SK-N-SH (cell line): ENCODE results near the gene STON1. TPM values are rescaled to one million over a fixed set of nuclear protein-coding genes. Genes with fewer than 3 reads are reported as not detected.

ENCODE experiments used
- CTCF ChIA-PET: fragments of 300-600, 350-600 bp; formaldehyde crosslinking; extraction: SDS; loops from one replicate; lab custom pipeline; 2021; lab: Yijun Ruan, JAX
- POLR2A ChIA-PET: fragments of 350-600 bp; sonication (Branson Sonifier 250); formaldehyde crosslinking; extraction: SDS; loops from one replicate; lab custom pipeline; 2020; ENCODE audit warnings: antibody characterized with exemption, inconsistent platforms; lab: Yijun Ruan, JAX
- DNase-seq: peaks from one replicate; pipeline ENCODE4 v3.0.0; 2012
- H2AFZ ChIP-seq: fragments of 200-600 bp; sonication (generic); 2 replicates; pipeline ENCODE4 v1.8.1; 2016; ENCODE audit warnings: antibody characterized with exemption, mild to moderate bottlenecking, low read depth
- H3F3A ChIP-seq: fragments of 200-600 bp; sonication (generic); replicated peaks from 2 replicates; pipeline ENCODE3; 2016; ENCODE audit warnings: antibody characterized with exemption, mild to moderate bottlenecking; ENCODE audit not compliant: insufficient read depth
- H3K27ac ChIP-seq, 2 experiments: fragments of 200-500 bp in 1 of 2; fragments of 200-600 bp in 1 of 2; sonication (Bioruptor generic) in 1 of 2; sonication (generic), shearing (Covaris generic) in 1 of 2; 2 replicates each; pipeline versions ENCODE4 v1.5.1 to v1.6.1; 2014 to 2016; ENCODE audit warnings: low read depth in 2 of 2, inconsistent platforms in 1 of 2, low read length in 1 of 2, mild to moderate bottlenecking in 1 of 2, mixed read lengths in 1 of 2
- H3K27me3 ChIP-seq: fragments of 200-600 bp; sonication (generic), shearing (Covaris generic); 2 replicates; pipeline ENCODE4 v1.6.1; 2016; ENCODE audit warnings: mixed run types; ENCODE audit not compliant: insufficient read depth
- H3K36me3 ChIP-seq, 2 experiments: fragments of 200-500 bp in 1 of 2; fragments of 200-600 bp in 1 of 2; sonication (Bioruptor generic) in 1 of 2; sonication (generic) in 1 of 2; replicated peaks in 1 of 2; 2 replicates each; pipeline versions ENCODE3 to v1.5.1; 2014 to 2016; ENCODE audit warnings: low read length in 1 of 2, mild to moderate bottlenecking in 1 of 2; ENCODE audit not compliant: insufficient read depth in 2 of 2, control insufficient read depth in 1 of 2
- H3K4me1 ChIP-seq, 2 experiments: fragments of 200-500 bp in 1 of 2; fragments of 200-600 bp in 1 of 2; sonication (Bioruptor generic) in 1 of 2; sonication (generic), shearing (Covaris generic) in 1 of 2; 2 replicates each; pipeline versions ENCODE4 v1.5.1 to v1.6.1; 2014 to 2016; ENCODE audit warnings: low read depth in 1 of 2, low read length in 1 of 2, mixed run types in 1 of 2; ENCODE audit not compliant: insufficient read depth in 2 of 2, control insufficient read depth in 1 of 2
- H3K4me2 ChIP-seq: fragments of 200-600 bp; sonication (generic), shearing (Covaris generic); 2 replicates; pipeline ENCODE4 v1.6.1; 2017; ENCODE audit warnings: mixed run types
- H3K4me3 ChIP-seq, 2 experiments: fragments of 200-500 bp in 1 of 2; fragments of 200-600 bp in 1 of 2; sonication (Bioruptor generic) in 1 of 2; sonication (generic), shearing (Covaris generic) in 1 of 2; 2 replicates each; pipeline versions ENCODE4 v1.5.1 to v1.8.1; 2014 to 2016; ENCODE audit warnings: low read depth in 2 of 2, inconsistent platforms in 1 of 2, low read length in 1 of 2, mild to moderate bottlenecking in 1 of 2, mixed read lengths in 1 of 2, moderate library complexity in 1 of 2
- H3K79me2 ChIP-seq: fragments of 200-600 bp; sonication (generic); 2 replicates; pipeline ENCODE4 v1.8.1; 2017; ENCODE audit warnings: mild to moderate bottlenecking; ENCODE audit not compliant: insufficient read depth
- H3K9ac ChIP-seq: fragments of 200-600 bp; sonication (generic); 2 replicates; pipeline ENCODE4 v1.6.1; 2017; ENCODE audit warnings: mixed run types
- H3K9me2 ChIP-seq: fragments of 200-600 bp; sonication (generic); 2 replicates; pipeline ENCODE4 v1.6.1; 2017; ENCODE audit warnings: mixed run types
- H3K9me3 ChIP-seq: fragments of 200-600 bp; sonication (generic); 2 replicates; pipeline ENCODE4 v1.6.1; 2017; ENCODE audit warnings: mixed run types, mild to moderate bottlenecking, moderate library complexity
- H4K20me1 ChIP-seq: fragments of 200-600 bp; sonication (generic); 2 replicates; pipeline ENCODE4 v1.6.1; 2017; ENCODE audit warnings: mild to moderate bottlenecking, mixed run types; ENCODE audit not compliant: insufficient read depth
- EP300 ChIP-seq, 2 experiments: IDR thresholded peaks; 2 replicates each; pipeline versions ENCODE4 v1.4.0 to v1.6.1; 2012; ENCODE audit warnings: borderline replicate concordance in 1 of 2, low read depth in 1 of 2, low read length in 1 of 2
- EZH2phosphoT487 ChIP-seq: fragments of 200-600 bp; sonication (generic); IDR thresholded peaks from 2 replicates; pipeline ENCODE4 v1.6.1; 2017; ENCODE audit warnings: low read depth, mixed run types, mild to moderate bottlenecking, antibody characterized with exemption, moderate library complexity, borderline replicate concordance
- FOSL2 ChIP-seq: IDR thresholded peaks from 2 replicates; pipeline ENCODE4 v1.4.0; 2012; ENCODE audit warnings: low read depth, mild to moderate bottlenecking, moderate library complexity, borderline replicate concordance
- FOXJ3 ChIP-seq: sonication (generic); formaldehyde crosslinking; IDR thresholded peaks from 2 replicates; pipeline ENCODE4 v1.5.1; 2020; ENCODE audit warnings: mild to moderate bottlenecking, missing genetic modification reagents
- FOXM1 ChIP-seq: IDR thresholded peaks from 2 replicates; pipeline ENCODE4 v1.4.0; 2012; ENCODE audit warnings: low read depth, mild to moderate bottlenecking
- GABPA ChIP-seq: IDR thresholded peaks from 2 replicates; pipeline ENCODE4 v1.4.0; 2012; ENCODE audit warnings: low read depth, mild to moderate bottlenecking
- GATA2 ChIP-seq: sonication (generic); formaldehyde crosslinking; IDR thresholded peaks from 2 replicates; pipeline ENCODE4 v1.5.0; 2020; ENCODE audit warnings: mild to moderate bottlenecking, missing genetic modification reagents
- IRF3 ChIP-seq: fragments of 150-350 bp; IDR thresholded peaks from 2 replicates; pipeline ENCODE4 v1.6.1; 2016; ENCODE audit warnings: mild to moderate bottlenecking, low read depth, low read length
- JUND ChIP-seq: IDR thresholded peaks from 2 replicates; pipeline ENCODE4 v1.4.0; 2012
- MAX ChIP-seq: IDR thresholded peaks from 2 replicates; pipeline ENCODE4 v1.4.0; 2012; ENCODE audit warnings: low read depth
- MEF2A ChIP-seq: IDR thresholded peaks from 2 replicates; pipeline ENCODE4 v1.4.0; 2012; ENCODE audit warnings: low read depth, borderline replicate concordance
- NFIC ChIP-seq: IDR thresholded peaks from 2 replicates; pipeline ENCODE4 v1.4.0; 2012; ENCODE audit warnings: borderline replicate concordance
- NRF1 ChIP-seq: IDR thresholded peaks from 2 replicates; pipeline ENCODE4 v1.6.1; 2012; ENCODE audit warnings: low read depth, mild to moderate bottlenecking, low read length
- PBX3 ChIP-seq: IDR thresholded peaks from 2 replicates; pipeline ENCODE4; 2012
- RAD21 ChIP-seq: IDR thresholded peaks from 2 replicates; pipeline ENCODE4 v1.6.1; 2012; ENCODE audit warnings: mild to moderate bottlenecking, low read length
- RFX5 ChIP-seq: IDR thresholded peaks from 2 replicates; pipeline ENCODE4 v1.6.1; 2012; ENCODE audit warnings: mild to moderate bottlenecking, improper control_type of control experiment, low read length
- RXRA ChIP-seq: IDR thresholded peaks from 2 replicates; pipeline ENCODE4 v1.4.0; 2012; ENCODE audit warnings: low read depth, mild to moderate bottlenecking, borderline replicate concordance
- SMC3 ChIP-seq: IDR thresholded peaks from 2 replicates; pipeline ENCODE4 v1.6.1; 2012; ENCODE audit warnings: low read depth, low read length, improper control_type of control experiment
- TCF12 ChIP-seq: IDR thresholded peaks from 2 replicates; pipeline ENCODE4 v1.4.0; 2012
- TEAD4 ChIP-seq: IDR thresholded peaks from 2 replicates; pipeline ENCODE4 v1.4.0; 2012; ENCODE audit warnings: mild to moderate bottlenecking, borderline replicate concordance; ENCODE audit not compliant: insufficient read depth
- YY1 ChIP-seq: IDR thresholded peaks from 2 replicates; pipeline ENCODE4 v1.4.0; 2012; ENCODE audit warnings: low read depth, mild to moderate bottlenecking
- WGBS: methylation state at CpG from one replicate; pipeline ENCODE4 v1.1.6; 2017; ENCODE audit warnings: low lambda C conversion rate; 5-methylcytosine and 5-hydroxymethylcytosine counted together
- polyA plus RNA-seq, 3 experiments: library from polyadenylated mRNA; depleted of rRNA; stranded (reverse); fragments of >200 nt; gene quantifications; 2 replicates each; pipeline ENCODE4 v1.2.3, GENCODE V29; 2012

The STON1 gene
- polyA plus RNA-seq, 1 of the 3 experiments (the other 2 are of a cell fraction) = 4.2 TPM

- CTCF ChIA-PET = no interaction called here
Measured at GRCh38 chr2:48507111-48507510, 22.8 kb upstream of the STON1 start.

GRCh38 chr2:48508461-48509124 is 21.4 kb upstream of the STON1 start:
- Histone ChIP-seq H4K20me1 (no peaks in the 10 kb centered on the region), H3K4me2 (peak overlapping the region; percentile 38), H3K79me2 (no peaks in the 10 kb centered on the region), H3K27me3 (no peaks in the 10 kb centered on the region), H3K4me3 (no peak overlapping the region), H3K36me3 (peaks cover 0 to 7% of the 10 kb centered on the region in 2 experiments), H2AFZ (peak overlapping the region; percentile 67), H3K9me3 (no peaks in the 10 kb centered on the region), H3K9me2 (no peaks in the 10 kb centered on the region), H3K27ac (peak overlapping the region; percentile 78 to 80), H3K9ac (peak overlapping the region; percentile 49; the same call in 1 of the 2 replicates), H3F3A (peaks cover 22% of the 10 kb centered on the region), H3K4me1 (peaks cover 8 to 28% of the 10 kb centered on the region in 2 experiments)
- ChIA-PET POLR2A (no interaction called here), CTCF (interaction anchor here (1.5 kb wide), 1 partner anchor 9 kb away, joined by 4 read pairs; no protein-coding TSS in a partner anchor)
- DNase-seq = no peak
- WGBS = 63% methylated on average over 5 of the region's 5 CpGs
- TF ChIP-seq SMC3 = no peak
- peak; percentile 29; the same call in 1 of the 2 replicates for TF ChIP-seq NFIC
- TF ChIP-seq FOSL2 = peak; percentile 46; the same call in 1 of the 2 replicates
- TF ChIP-seq MAX = peak; percentile 11; the same call in 1 of the 2 replicates
- TF ChIP-seq TCF12 = peak; percentile 52
- TF ChIP-seq RAD21 = no peak
- TF ChIP-seq TEAD4 = 0 out of 2 replicates have a peak, but pooled peaks have one; percentile 35
- TF ChIP-seq MEF2A = no peak
- no peak for TF ChIP-seq FOXJ3 (CRISPR knock-in tag)
- no peak for TF ChIP-seq EZH2phosphoT487
- TF ChIP-seq YY1 = no peak
- TF ChIP-seq EP300 (IDR thresholded peaks at IDR 0.05; ENCODE audit: borderline replicate concordance in 1 of 2, low read depth in 1 of 2, low read length in 1 of 2) = peak in 1 of 2 experiments; percentile 54; a peak in 1 of 4 replicates
- TF ChIP-seq FOXM1 = no peak
- TF ChIP-seq PBX3 = peak; percentile 92
- peak; percentile 68 for TF ChIP-seq JUND
- TF ChIP-seq GABPA = no peak

More at GRCh38 chr2:48507111-48507510, 22.8 kb upstream of the STON1 start:
- no peak overlapping the region for H2AFZ ChIP-seq
- no peak overlapping the region for H3K4me3 ChIP-seq
- DNase-seq = no peak
- H3K27ac ChIP-seq = no peak overlapping the region
- no peaks in the 10 kb centered on the region for H3K9me3 ChIP-seq
- peaks cover 8 to 28% of the 10 kb centered on the region in 2 experiments for H3K4me1 ChIP-seq
- no peak overlapping the region for H3K4me2 ChIP-seq
- no peaks in the 10 kb centered on the region for H3K27me3 ChIP-seq
- TF ChIP-seq GATA2 (CRISPR knock-in tag) (no peak), PBX3 (no peak), RFX5 (no peak), FOXM1 (no peak), JUND (no peak), GABPA (no peak), NRF1 (no peak), FOXJ3 (CRISPR knock-in tag) (no peak), IRF3 (no peak), MAX (no peak), RXRA (no peak)
- POLR2A ChIA-PET = no interaction called here
- H3K79me2 ChIP-seq = no peaks in the 10 kb centered on the region
- H3F3A ChIP-seq = peaks cover 22% of the 10 kb centered on the region
- H3K9ac ChIP-seq = no peak overlapping the region
- H3K36me3 ChIP-seq = peaks cover 2 to 4% of the 10 kb centered on the region in 2 experiments
- H3K9me2 ChIP-seq = no peaks in the 10 kb centered on the region
- WGBS = 86% methylated on average over 4 of the region's 4 CpGs
- no peaks in the 10 kb centered on the region for H4K20me1 ChIP-seq
